Osteocyte (in vitro differentiated cells): ENCODE results near the gene GAREM2. TPM values are rescaled to one million over a fixed set of nuclear protein-coding genes. Genes with fewer than 3 reads are reported as not detected.
A peak's percentile ranks its signal among the peaks of the same experiment; 100 is the strongest.

Source experiments
- DNase-seq: peaks from one replicate; pipeline ENCODE4 v3.0.0; 2021; ENCODE audit warnings: mixed read lengths; ENCODE audit not compliant: unreplicated experiment; ENCODE audit errors: extremely low spot score
- H3K27ac Mint-ChIP-seq: one replicate; pipeline ENCODE4 v1.8.0; 2021; ENCODE audit warnings: mild to moderate bottlenecking, mixed read lengths; ENCODE audit not compliant: unreplicated experiment
- H3K27me3 Mint-ChIP-seq: one replicate; pipeline ENCODE4 v1.8.0; 2021; ENCODE audit warnings: mixed read lengths; ENCODE audit not compliant: unreplicated experiment
- H3K36me3 Mint-ChIP-seq: one replicate; pipeline ENCODE4 v1.8.0; 2021; ENCODE audit warnings: mixed read lengths; ENCODE audit not compliant: unreplicated experiment
- H3K4me1 Mint-ChIP-seq: one replicate; pipeline ENCODE4 v1.8.0; 2021; ENCODE audit warnings: mixed read lengths; ENCODE audit not compliant: unreplicated experiment
- H3K4me3 Mint-ChIP-seq: one replicate; pipeline ENCODE4 v1.8.0; 2021; ENCODE audit warnings: mild to moderate bottlenecking, moderate library complexity, mixed read lengths; ENCODE audit not compliant: unreplicated experiment
- H3K9me3 Mint-ChIP-seq: one replicate; pipeline ENCODE4 v1.8.0; 2021; ENCODE audit warnings: mixed read lengths; ENCODE audit not compliant: unreplicated experiment
- CTCF ChIP-seq: fragments of 200-600 bp; sonication (generic); IDR thresholded peaks from 2 replicates; pipeline ENCODE4 v1.5.0; 2021; ENCODE audit warnings: antibody characterized with exemption, mild to moderate bottlenecking, moderate library complexity
- total RNA-seq: library from RNA; stranded (reverse); gene quantifications from 2 replicates; pipeline ENCODE4 v1.2.1, GENCODE V29; 2021

GAREM2 gene
- total RNA-seq, 1 donor from 2014 or later = 15.2 TPM

GRCh38 chr2:26177122-26177521, 4.2 kb downstream of the GAREM2 start:
- H3K36me3 Mint-ChIP-seq = no peaks in the 10 kb centered on the region
- no peaks in the 10 kb centered on the region for H3K9me3 Mint-ChIP-seq
- H3K27me3 Mint-ChIP-seq = peaks cover 10% of the 10 kb centered on the region
- H3K27ac Mint-ChIP-seq = no peak overlapping the region
- H3K4me1 Mint-ChIP-seq = peaks cover 13% of the 10 kb centered on the region
- TF ChIP-seq CTCF = no peak
- no peak for DNase-seq
- H3K4me3 Mint-ChIP-seq = no peak overlapping the region

GRCh38 chr2:26178246-26178645, 5.4 kb downstream of the GAREM2 start:
- no peak for DNase-seq
- H3K4me3 Mint-ChIP-seq = peak overlapping the region; percentile 74
- H3K27ac Mint-ChIP-seq = no peak overlapping the region
- peaks cover 10% of the 10 kb centered on the region for H3K4me1 Mint-ChIP-seq
- no peaks in the 10 kb centered on the region for H3K9me3 Mint-ChIP-seq
- H3K36me3 Mint-ChIP-seq = no peaks in the 10 kb centered on the region
- H3K27me3 Mint-ChIP-seq = peaks cover 7% of the 10 kb centered on the region
- no peak for TF ChIP-seq CTCF

GRCh38 chr2:26178746-26179436, 6.0 kb downstream of the GAREM2 start:
- no peak overlapping the region for H3K27ac Mint-ChIP-seq
- H3K4me3 Mint-ChIP-seq = peak overlapping the region; percentile 74
- peaks cover 11% of the 10 kb centered on the region for H3K4me1 Mint-ChIP-seq
- H3K36me3 Mint-ChIP-seq = no peaks in the 10 kb centered on the region
- TF ChIP-seq CTCF = no peak
- DNase-seq = no peak
- peaks cover 7% of the 10 kb centered on the region for H3K27me3 Mint-ChIP-seq
- no peaks in the 10 kb centered on the region for H3K9me3 Mint-ChIP-seq

- no peaks in the 10 kb centered on the region for H3K9me3 Mint-ChIP-seq
- no peak for DNase-seq
- H3K4me3 Mint-ChIP-seq = peak overlapping the region; percentile 74
- peaks cover 14% of the 10 kb centered on the region for H3K4me1 Mint-ChIP-seq
- H3K27ac Mint-ChIP-seq = no peak overlapping the region
- no peak for TF ChIP-seq CTCF
- H3K36me3 Mint-ChIP-seq = no peaks in the 10 kb centered on the region
- peaks cover 4% of the 10 kb centered on the region for H3K27me3 Mint-ChIP-seq
Measured at GRCh38 chr2:26179446-26179913, 6.6 kb downstream of the GAREM2 start.

GRCh38 chr2:26182441-26182840, 9.6 kb downstream of the GAREM2 start:
- no peaks in the 10 kb centered on the region for H3K9me3 Mint-ChIP-seq
- no peak overlapping the region for H3K27ac Mint-ChIP-seq
- no peaks in the 10 kb centered on the region for H3K27me3 Mint-ChIP-seq
- TF ChIP-seq CTCF = no peak
- H3K4me3 Mint-ChIP-seq = no peak overlapping the region
- H3K36me3 Mint-ChIP-seq = no peaks in the 10 kb centered on the region
- DNase-seq = no peak
- H3K4me1 Mint-ChIP-seq = peaks cover 30% of the 10 kb centered on the region
